A549 (cell line): ENCODE results near the gene GPR139.

Experiments used
- BHLHE40 ChIP-seq: IDR thresholded peaks from 2 replicates; pipeline ENCODE4 v1.6.1; 2012; ENCODE audit warnings: low read depth, low read length, inconsistent platforms
- CEBPB ChIP-seq, 2 experiments: fragments of >200 bp in 1 of 2; sonication (Bioruptor Twin) in 1 of 2; formaldehyde crosslinking in 1 of 2; IDR thresholded peaks; 2 replicates each; pipeline ENCODE4 v1.6.1; 2012 to 2016
- CTCF ChIP-seq: fragments of >200 bp; sonication (Bioruptor Twin); formaldehyde crosslinking; IDR thresholded peaks from 3 replicates; pipeline ENCODE4 v1.5.1; 2016
- E2F6 ChIP-seq: IDR thresholded peaks from 2 replicates; pipeline ENCODE4 v1.6.1; 2012; ENCODE audit warnings: low read depth, borderline replicate concordance
- ESRRA ChIP-seq: fragments of 150-350 bp; IDR thresholded peaks from 2 replicates; pipeline ENCODE4 v1.6.1; 2014; ENCODE audit warnings: mild to moderate bottlenecking, low read length, borderline replicate concordance
- JUN ChIP-seq, 2 experiments: fragments of >200 bp; sonication (Bioruptor Twin); formaldehyde crosslinking; IDR thresholded peaks; 2 replicates in 1 of 2; 3 replicates in 1 of 2; pipeline ENCODE4 v1.6.1; 2016 to 2017
- MAX ChIP-seq: IDR thresholded peaks from 2 replicates; pipeline ENCODE4 v1.6.1; 2012
- POLR2A ChIP-seq: IDR thresholded peaks from 2 replicates; pipeline ENCODE4 v1.6.1; 2012; ENCODE audit warnings: mild to moderate bottlenecking, low read length
- TP53 ChIP-seq: fragments of 250-450 bp; sonication (Bioruptor Pico); IDR thresholded peaks from 2 replicates; pipeline ENCODE4 v1.5.0; 2021; ENCODE audit warnings: mild to moderate bottlenecking, moderate library complexity
- USF2 ChIP-seq: fragments of 450-650 bp; IDR thresholded peaks from 2 replicates; pipeline ENCODE4 v1.6.1; 2014; ENCODE audit warnings: antibody characterized with exemption
- ZC3H11A ChIP-seq: fragments of 450-650 bp; IDR thresholded peaks from 2 replicates; pipeline ENCODE4 v1.6.1; 2014; ENCODE audit warnings: antibody characterized with exemption, mild to moderate bottlenecking

- TF ChIP-seq CTCF (no peak), BHLHE40 (no peak), CEBPB (IDR thresholded peaks at IDR 0.05) (no peak), ESRRA (no peak), E2F6 (no peak), MAX (no peak), POLR2A (no peak), ZC3H11A (no peak), JUN (IDR thresholded peaks at IDR 0.05) (no peak), TP53 (CRISPR knock-in tag) (no peak), USF2 (no peak)
These were observed 12.6 kb downstream of the GPR139 start for GRCh38 chr16:20061132-20061531.
